Measurements from ENCODE around the gene TMEM37.

DNA sequence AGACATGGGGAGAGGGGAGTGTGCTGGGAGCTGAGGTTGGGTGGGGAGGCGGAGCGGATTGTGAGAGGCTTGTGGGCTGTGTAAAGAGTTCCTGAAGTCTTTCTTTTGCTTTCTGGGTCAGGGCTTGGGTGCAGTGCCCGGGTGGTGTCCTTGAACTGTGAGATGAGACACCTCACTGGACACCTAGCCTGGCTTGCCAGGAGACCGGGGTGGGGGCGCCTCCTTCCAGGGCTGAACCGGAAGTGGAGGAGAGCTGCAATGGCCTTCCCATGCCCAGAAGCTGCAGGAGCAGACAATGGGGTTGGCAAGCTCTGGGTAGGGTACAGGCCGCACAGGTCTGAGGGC lies 4.3 kb downstream of the TMEM37 start:
- TF ChIP-seq, protein P1, sequence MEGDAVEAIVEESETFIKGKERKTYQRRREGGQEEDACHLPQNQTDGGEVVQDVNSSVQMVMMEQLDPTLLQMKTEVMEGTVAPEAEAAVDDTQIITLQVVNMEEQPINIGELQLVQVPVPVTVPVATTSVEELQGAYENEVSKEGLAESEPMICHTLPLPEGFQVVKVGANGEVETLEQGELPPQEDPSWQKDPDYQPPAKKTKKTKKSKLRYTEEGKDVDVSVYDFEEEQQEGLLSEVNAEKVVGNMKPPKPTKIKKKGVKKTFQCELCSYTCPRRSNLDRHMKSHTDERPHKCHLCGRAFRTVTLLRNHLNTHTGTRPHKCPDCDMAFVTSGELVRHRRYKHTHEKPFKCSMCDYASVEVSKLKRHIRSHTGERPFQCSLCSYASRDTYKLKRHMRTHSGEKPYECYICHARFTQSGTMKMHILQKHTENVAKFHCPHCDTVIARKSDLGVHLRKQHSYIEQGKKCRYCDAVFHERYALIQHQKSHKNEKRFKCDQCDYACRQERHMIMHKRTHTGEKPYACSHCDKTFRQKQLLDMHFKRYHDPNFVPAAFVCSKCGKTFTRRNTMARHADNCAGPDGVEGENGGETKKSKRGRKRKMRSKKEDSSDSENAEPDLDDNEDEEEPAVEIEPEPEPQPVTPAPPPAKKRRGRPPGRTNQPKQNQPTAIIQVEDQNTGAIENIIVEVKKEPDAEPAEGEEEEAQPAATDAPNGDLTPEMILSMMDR (conservative IDR thresholded peaks at IDR 0.05 in 1 of 2, IDR thresholded peaks at IDR 0.05 in 1 of 2; ENCODE audit: extremely low read depth in 1 of 2, insufficient read depth in 1 of 2, low read depth in 1 of 2, low read length in 2 of 2), result no peak
- no peak for TF ChIP-seq EZH2 (IDR thresholded peaks at IDR 0.05; ENCODE audit: borderline replicate concordance, low read length)
